Stimulated activated CD8-positive, alpha-beta memory T cell treated with anti-CD3 and anti-CD28 coated beads, Interleukin-4, amount 100 ng/mL, for 1 hour (primary cell): Measurements from ENCODE around the gene JUNB.
A peak's percentile ranks its signal among the peaks of the same experiment; 100 is the strongest.
"Not testable (repeated sequence)": the region's sequence is repeated elsewhere in the genome, so short reads cannot be mapped to it uniquely, and the experiment has no call there.

Source experiments
- DNase-seq, 2 donors: peaks; one replicate each; pipeline ENCODE4 v3.0.0-alpha.2; 2020; ENCODE audit warnings: low read depth in 2 of 2, low spot score in 1 of 2

JUNB gene

GRCh38 chr19:12802267-12803106, 11.2 kb downstream of the JUNB start:
- no peak for DNase-seq

GRCh38 chr19:12804051-12804450, 12.8 kb downstream of the JUNB start:
- DNase-seq = no peak

GRCh38 chr19:12806242-12807081, 15.2 kb downstream of the JUNB start, which contains the start of gene RNASEH2A:
Gene RNASEH2A, plus strand, starts transcription at chr19:12806584. Its CDS starts 90 bp downstream, at chr19:12806674.
- peak; percentile 60 to 71 for DNase-seq

- no peak for DNase-seq
These were observed 23.8 kb downstream of the JUNB start for GRCh38 chr19:12815088-12815487.

GRCh38 chr19:12817188-12817587, 25.9 kb downstream of the JUNB start:
- not testable (repeated sequence) for DNase-seq

GRCh38 chr19:12817810-12818209, 26.5 kb downstream of the JUNB start:
- not testable (repeated sequence) for DNase-seq

GRCh38 chr19:12821761-12822160, 30.5 kb downstream of the JUNB start:
- DNase-seq = no peak

GRCh38 chr19:12825254-12826131, 34.2 kb downstream of the JUNB start:
- DNase-seq = no peak

- no peak for DNase-seq
These were observed 37.2 kb downstream of the JUNB start for GRCh38 chr19:12828494-12828893.

- no peak for DNase-seq
These were observed 42.1 kb downstream of the JUNB start for GRCh38 chr19:12833418-12833737.

- DNase-seq = no peak
These were observed 42.7 kb downstream of the JUNB start for GRCh38 chr19:12833738-12834565.

GRCh38 chr19:12834566-12834943, 43.3 kb downstream of the JUNB start, which contains the start of gene RTBDN:
Gene RTBDN, minus strand, starts transcription at chr19:12834579. Its CDS starts 4,600 bp downstream, at chr19:12829979.
- DNase-seq = no peak

- no peak for DNase-seq
These were observed 43.9 kb downstream of the JUNB start for GRCh38 chr19:12834976-12835757.

- DNase-seq = no peak
These were observed 45.2 kb downstream of the JUNB start for GRCh38 chr19:12836529-12836863.

- DNase-seq = no peak
These were observed 45.9 kb downstream of the JUNB start for GRCh38 chr19:12837225-12837624.

GRCh38 chr19:12838182-12838885, 47.0 kb downstream of the JUNB start, which contains the start of gene MAST1:
Gene MAST1, plus strand, starts transcription at chr19:12838515. Its CDS starts 58 bp downstream, at chr19:12838573.
- DNase-seq = no peak

- DNase-seq = no peak
These were observed 47.8 kb downstream of the JUNB start for GRCh38 chr19:12838886-12839756.
